ENCODE data around the gene AMN. TPM values are rescaled to one million over a fixed set of nuclear protein-coding genes. Genes with fewer than 3 reads are reported as not detected.

The AMN gene
- total RNA-seq, 1 experiment from 2014 or later, result 5.6 TPM

DNA sequence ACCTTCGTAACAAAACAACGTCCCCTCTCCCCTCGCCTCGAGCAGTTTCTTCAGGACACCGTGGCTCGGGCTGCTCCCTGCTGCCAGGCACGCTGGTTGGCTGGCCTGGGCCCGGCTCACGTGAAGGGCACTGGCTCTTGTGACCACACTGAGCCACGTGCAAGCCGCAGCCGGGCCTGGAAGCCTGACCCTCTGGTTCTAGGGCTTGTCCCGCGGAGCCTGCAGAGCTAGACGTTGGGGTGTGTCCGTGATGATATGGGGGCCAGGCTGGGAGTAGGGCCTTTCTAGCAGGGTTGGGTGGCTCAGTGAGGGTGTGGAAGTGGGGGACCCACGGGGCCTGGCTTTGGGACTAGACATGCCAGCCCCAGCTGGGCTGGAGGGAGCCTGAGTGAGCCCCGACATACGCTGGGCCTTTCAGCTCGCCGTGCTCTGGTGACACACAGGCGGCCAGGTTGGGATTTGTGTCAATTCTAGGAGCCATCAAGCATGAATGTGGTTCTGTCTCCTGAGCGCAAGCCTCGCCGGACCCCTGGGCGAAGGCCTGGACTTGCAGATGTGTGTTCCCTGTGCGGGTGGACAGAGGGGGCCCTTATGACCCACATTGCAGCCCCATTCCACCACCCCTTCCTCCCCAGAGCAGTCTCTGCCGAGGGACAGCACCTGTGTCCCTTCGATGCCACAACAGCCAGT is 13.6 kb upstream of the AMN start:
- H3K9me3 ChIP-seq (ENCODE audit: low read depth, low read length, poor library complexity, severe bottlenecking), result no peaks in the 10 kb centered on the region
- CTCF ChIA-PET, result interaction anchor here (0.6 kb wide), 1 partner anchor 13 kb away, joined by 3 read pairs; no protein-coding TSS in a partner anchor
- H3K4me3 ChIP-seq (ENCODE audit: low read depth, low read length, poor library complexity, severe bottlenecking), result no peak overlapping the region
- intact Hi-C loops (cut with micrococcal nuclease; ENCODE audit: unreplicated experiment), result no loop called here
- H3K36me3 ChIP-seq (ENCODE audit: insufficient read depth, low read length, poor library complexity, severe bottlenecking), result peaks cover 6% of the 10 kb centered on the region
- H3K27ac ChIP-seq (ENCODE audit: low read depth, low read length, poor library complexity, severe bottlenecking), result no peak overlapping the region
- POLR2A ChIA-PET (ENCODE audit: low non-redundant PET), result no interaction called here
- no peak for DNase-seq (ENCODE audit: low spot score)
- TF ChIP-seq, protein P1, sequence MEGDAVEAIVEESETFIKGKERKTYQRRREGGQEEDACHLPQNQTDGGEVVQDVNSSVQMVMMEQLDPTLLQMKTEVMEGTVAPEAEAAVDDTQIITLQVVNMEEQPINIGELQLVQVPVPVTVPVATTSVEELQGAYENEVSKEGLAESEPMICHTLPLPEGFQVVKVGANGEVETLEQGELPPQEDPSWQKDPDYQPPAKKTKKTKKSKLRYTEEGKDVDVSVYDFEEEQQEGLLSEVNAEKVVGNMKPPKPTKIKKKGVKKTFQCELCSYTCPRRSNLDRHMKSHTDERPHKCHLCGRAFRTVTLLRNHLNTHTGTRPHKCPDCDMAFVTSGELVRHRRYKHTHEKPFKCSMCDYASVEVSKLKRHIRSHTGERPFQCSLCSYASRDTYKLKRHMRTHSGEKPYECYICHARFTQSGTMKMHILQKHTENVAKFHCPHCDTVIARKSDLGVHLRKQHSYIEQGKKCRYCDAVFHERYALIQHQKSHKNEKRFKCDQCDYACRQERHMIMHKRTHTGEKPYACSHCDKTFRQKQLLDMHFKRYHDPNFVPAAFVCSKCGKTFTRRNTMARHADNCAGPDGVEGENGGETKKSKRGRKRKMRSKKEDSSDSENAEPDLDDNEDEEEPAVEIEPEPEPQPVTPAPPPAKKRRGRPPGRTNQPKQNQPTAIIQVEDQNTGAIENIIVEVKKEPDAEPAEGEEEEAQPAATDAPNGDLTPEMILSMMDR (conservative IDR thresholded peaks at IDR 0.05; ENCODE audit: low read depth, low read length), result no peak
- TF ChIP-seq EZH2 (IDR thresholded peaks at IDR 0.05; ENCODE audit: borderline replicate concordance, low read depth, low read length, poor library complexity, severe bottlenecking), result no peak
- H3K4me1 ChIP-seq (ENCODE audit: insufficient read depth, low read length, poor library complexity, severe bottlenecking), result no peaks in the 10 kb centered on the region
- BruUV-seq (replicated peaks), result no TSS peak
- H3K27me3 ChIP-seq (replicated peaks; ENCODE audit: insufficient read depth, low read depth, low read length, poor library complexity), result no peaks in the 10 kb centered on the region

- no peak for DNase-seq (ENCODE audit: low spot score)
- intact Hi-C loops (cut with micrococcal nuclease; ENCODE audit: unreplicated experiment), result no loop called here
- POLR2A ChIA-PET (ENCODE audit: low non-redundant PET), result no interaction called here
- Histone ChIP-seq H3K9me3 (ENCODE audit: low read depth, low read length, poor library complexity, severe bottlenecking) (no peaks in the 10 kb centered on the region), H3K36me3 (ENCODE audit: insufficient read depth, low read length, poor library complexity, severe bottlenecking) (peaks cover 6% of the 10 kb centered on the region), H3K27me3 (replicated peaks; ENCODE audit: insufficient read depth, low read depth, low read length, poor library complexity) (no peaks in the 10 kb centered on the region), H3K27ac (ENCODE audit: low read depth, low read length, poor library complexity, severe bottlenecking) (no peak overlapping the region), H3K4me3 (ENCODE audit: low read depth, low read length, poor library complexity, severe bottlenecking) (no peak overlapping the region), H3K4me1 (ENCODE audit: insufficient read depth, low read length, poor library complexity, severe bottlenecking) (no peaks in the 10 kb centered on the region)
- no peak for TF ChIP-seq EZH2 (IDR thresholded peaks at IDR 0.05; ENCODE audit: borderline replicate concordance, low read depth, low read length, poor library complexity, severe bottlenecking)
- TF ChIP-seq, protein P1 (conservative IDR thresholded peaks at IDR 0.05; ENCODE audit: low read depth, low read length), result no peak
- BruUV-seq (replicated peaks), result no TSS peak
- CTCF ChIA-PET, result no interaction called here
These were observed 13.0 kb upstream of the AMN start for GRCh38 chr14:102909462-102909861.

DNA sequence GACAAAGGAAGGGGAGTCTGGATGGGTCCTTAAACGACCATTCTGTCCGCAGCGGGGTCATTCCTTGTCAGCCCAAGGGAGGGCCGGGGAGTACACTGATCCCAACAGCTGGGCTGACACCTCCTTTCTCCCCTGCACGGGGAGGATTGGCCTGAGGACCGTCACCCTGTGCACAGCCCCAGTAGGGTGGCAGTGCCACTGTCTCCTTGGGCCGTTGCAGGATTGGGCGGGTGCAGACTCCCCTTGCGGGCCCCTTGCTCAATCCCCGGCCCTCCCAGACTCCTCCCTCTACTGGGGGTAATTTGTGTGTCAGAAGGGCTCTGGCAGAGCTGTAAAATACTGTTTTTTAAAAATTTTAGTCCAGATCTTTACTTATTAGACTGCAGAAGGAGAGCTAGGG is 12.6 kb upstream of the AMN start:
- no peaks in the 10 kb centered on the region for H3K27me3 ChIP-seq (replicated peaks; ENCODE audit: insufficient read depth, low read depth, low read length, poor library complexity)
- H3K4me1 ChIP-seq (ENCODE audit: insufficient read depth, low read length, poor library complexity, severe bottlenecking), result no peaks in the 10 kb centered on the region
- no peak overlapping the region for H3K4me3 ChIP-seq (ENCODE audit: low read depth, low read length, poor library complexity, severe bottlenecking)
- TF ChIP-seq, protein P1 (conservative IDR thresholded peaks at IDR 0.05; ENCODE audit: low read depth, low read length), result no peak
- no peak for TF ChIP-seq EZH2 (IDR thresholded peaks at IDR 0.05; ENCODE audit: borderline replicate concordance, low read depth, low read length, poor library complexity, severe bottlenecking)
- no TSS peak for BruUV-seq (replicated peaks)
- no peak for DNase-seq (ENCODE audit: low spot score)
- H3K36me3 ChIP-seq (ENCODE audit: insufficient read depth, low read length, poor library complexity, severe bottlenecking), result peaks cover 6% of the 10 kb centered on the region
- no peak overlapping the region for H3K27ac ChIP-seq (ENCODE audit: low read depth, low read length, poor library complexity, severe bottlenecking)
- POLR2A ChIA-PET (ENCODE audit: low non-redundant PET), result no interaction called here
- H3K9me3 ChIP-seq (ENCODE audit: low read depth, low read length, poor library complexity, severe bottlenecking), result no peaks in the 10 kb centered on the region
- intact Hi-C loops (cut with micrococcal nuclease; ENCODE audit: unreplicated experiment), result loop anchor here (10.0 kb wide), 1 partner anchor 385 kb away; no protein-coding TSS in a partner anchor
- CTCF ChIA-PET, result no interaction called here

All from A673 (cell line).